ENCODE measurements around the gene FOXJ1. TPM values are rescaled to one million over a fixed set of nuclear protein-coding genes. Genes with fewer than 3 reads are reported as not detected.

Gene FOXJ1
- total and polyA plus RNA-seq, 2 of the 8 experiments (the other 6 are each of a cell fraction or from before 2014, with no cell fraction given): 4.7 to 5.4 TPM

DNA sequence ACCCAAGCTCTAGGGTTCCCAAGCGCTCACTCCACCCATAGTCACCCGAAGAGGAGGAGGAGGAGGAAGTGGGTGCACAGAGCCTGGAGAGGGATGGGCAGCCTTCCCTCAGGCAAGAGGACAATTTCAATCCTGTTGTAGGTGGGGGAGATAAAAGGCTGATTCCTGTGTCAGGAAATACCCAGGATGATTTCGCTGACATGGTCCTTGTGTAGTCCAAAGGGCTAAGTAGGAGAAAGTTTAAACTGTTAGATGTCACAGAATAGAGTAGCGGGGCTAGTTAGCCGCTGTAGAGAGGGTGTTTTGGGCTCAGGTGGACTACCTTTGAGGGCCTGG is 36.2 kb downstream of the FOXJ1 start:
- Histone ChIP-seq H3K27ac (ENCODE audit: low read depth, low read length) (no peak overlapping the region), H3K79me1 (ENCODE audit: low read depth, low read length) (peaks cover 8% of the 10 kb centered on the region), H3K79me2 (ENCODE audit: control insufficient read depth in 1 of 2, insufficient read depth in 2 of 2, low read length in 2 of 2) (peaks cover 5 to 8% of the 10 kb centered on the region in 2 experiments; a peak in 3 of 4 replicates), H3K9me3 (ENCODE audit: insufficient read depth in 2 of 2, low read depth in 1 of 2, low read length in 1 of 2) (no peaks in the 10 kb centered on the region), H3K23me2 (ENCODE audit: low read depth, low read length) (peaks cover 9% of the 10 kb centered on the region; the same call in 1 of the 2 replicates), H3K56ac (replicated peaks; ENCODE audit: insufficient read length, low read depth, low read length) (no peak overlapping the region), H2BK12ac (ENCODE audit: low read depth, low read length) (0 out of 2 replicates have a peak overlapping the region, but pooled peaks have one; percentile 11), H4K8ac (ENCODE audit: extremely low read depth, insufficient read depth, low read length) (no peak overlapping the region), H3K9ac (replicated peaks in 1 of 4; ENCODE audit: extremely low read depth in 1 of 4, low read depth in 3 of 4, low read length in 3 of 4) (no peak overlapping the region), H3K36me3 (ENCODE audit: control insufficient read depth in 2 of 4, insufficient read depth in 4 of 4, low read length in 3 of 4) (peaks cover 8 to 18% (median 9%) of the 10 kb centered on the region in 4 experiments), H3K23ac (ENCODE audit: insufficient read length) (no peak overlapping the region), H3K4me1 (replicated peaks in 1 of 4; ENCODE audit: control insufficient read depth in 3 of 4, insufficient read depth in 4 of 4, low read length in 3 of 4) (peaks cover 6 to 16% (median 9%) of the 10 kb centered on the region in 4 experiments; a peak in 6 of 7 replicates), H3K4ac (replicated peaks; ENCODE audit: insufficient read length, low read depth, low read length) (no peak overlapping the region), H3K14ac (ENCODE audit: insufficient read length) (no peak overlapping the region), H2BK5ac (ENCODE audit: low read depth, low read length) (peak overlapping the region; percentile 22; the same call in 1 of the 2 replicates), H2BK15ac (ENCODE audit: low read length) (peak overlapping the region; percentile 92; the same call in 1 of the 2 replicates), H3K4me3 (ENCODE audit: extremely low read depth in 1 of 4, insufficient read depth in 2 of 4, low read depth in 3 of 4, low read length in 4 of 4) (no peak overlapping the region), H3K4me2 (ENCODE audit: insufficient read depth in 1 of 2, low read depth in 2 of 2, low read length in 2 of 2) (no peak overlapping the region; a peak in 1 of 4 replicates), H3K18ac (ENCODE audit: extremely low read depth, low read length) (no peak overlapping the region), H3K27me3 (replicated peaks in 1 of 4; ENCODE audit: control insufficient read depth in 3 of 4, extremely low read depth in 1 of 4, insufficient read depth in 3 of 4, low read length in 3 of 4) (no peaks in the 10 kb centered on the region), H4K91ac (replicated peaks; ENCODE audit: insufficient read length, low read length) (peak overlapping the region; percentile 15), H2AFZ (ENCODE audit: low read length) (no peak overlapping the region), H2AK5ac (ENCODE audit: low read depth, low read length) (no peak overlapping the region), H2BK20ac (ENCODE audit: low read length) (peak overlapping the region; percentile 66), H4K5ac (ENCODE audit: insufficient read length, low read depth, low read length) (no peak overlapping the region), H2BK120ac (replicated peaks; ENCODE audit: low read depth, low read length) (no peak overlapping the region), H4K20me1 (replicated peaks in 1 of 2; ENCODE audit: control insufficient read depth in 1 of 2, insufficient read depth in 2 of 2, low read length in 2 of 2) (no peaks in the 10 kb centered on the region)
- ChIA-PET CTCF (ENCODE audit: partially characterized antibody) (interaction anchor here (1.0 to 41.5 kb wide), 6 partner anchors 10 to 280 kb away, joined by 3 to 778 read pairs (median 8); partner anchors contain the start of gene FOXJ1), POLR2A (ENCODE audit: partially characterized antibody) (interaction anchor here (0.6 to 4.6 kb wide), 6 partner anchors 9 to 552 kb away, joined by 3 to 23 read pairs (median 4); partner anchors contain the start of genes GALR2, SRP68 and ZACN)
- no peak for DNase-seq (ENCODE audit: low read depth in 1 of 2, low spot score in 2 of 2)
- FAIRE-seq: no peak
- 81% methylated on average over 5 of the region's 5 CpGs; no CpG with 5 or more reads in 1 of the 2 experiments for WGBS, 2 experiments (ENCODE audit: extremely low coverage in 1 of 2, insufficient coverage in 1 of 2, insufficient read length in 1 of 2, insufficient replicate concordance in 2 of 2, low coverage in 1 of 2, low lambda C conversion rate in 2 of 2, missing lambda C conversion rate in 1 of 2)
- TF ChIP-seq ZNF274 (IDR thresholded peaks at IDR 0.05; ENCODE audit: borderline replicate concordance, extremely low read depth, low read length): no peak
- no peak for TF ChIP-seq TEAD4 (IDR thresholded peaks at IDR 0.05; ENCODE audit: low read depth, low read length)
- TF ChIP-seq, protein P1, sequence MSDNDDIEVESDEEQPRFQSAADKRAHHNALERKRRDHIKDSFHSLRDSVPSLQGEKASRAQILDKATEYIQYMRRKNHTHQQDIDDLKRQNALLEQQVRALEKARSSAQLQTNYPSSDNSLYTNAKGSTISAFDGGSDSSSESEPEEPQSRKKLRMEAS (IDR thresholded peaks at IDR 0.05): no peak
- no peak for TF ChIP-seq SIX5 (IDR thresholded peaks at IDR 0.05; ENCODE audit: low read depth, low read length)
- TF ChIP-seq SP4 (IDR thresholded peaks at IDR 0.05; ENCODE audit: low read length): no peak
- TF ChIP-seq SP2 (IDR thresholded peaks at IDR 0.05; ENCODE audit: low read length): no peak
- TF ChIP-seq BACH1 (IDR thresholded peaks at IDR 0.05; ENCODE audit: low read length): no peak
- no peak for TF ChIP-seq RNF2 (IDR thresholded peaks at IDR 0.05; ENCODE audit: borderline replicate concordance, low read depth, low read length, missing control alignments, poor library complexity, severe bottlenecking)
- no peak for TF ChIP-seq SAP30 (IDR thresholded peaks at IDR 0.05; ENCODE audit: insufficient read depth, insufficient replicate concordance, low read length)
- no peak for TF ChIP-seq YY1 (IDR thresholded peaks at IDR 0.05; ENCODE audit: low read depth, low read length)
- no peak for TF ChIP-seq NRF1 (IDR thresholded peaks at IDR 0.05; ENCODE audit: low read depth, low read length)
- TF ChIP-seq TAF1 (IDR thresholded peaks at IDR 0.05; ENCODE audit: low read depth, low read length): no peak
- no peak for TF ChIP-seq RAD21 (IDR thresholded peaks at IDR 0.05 in 1 of 2, conservative IDR thresholded peaks at IDR 0.05 in 1 of 2; ENCODE audit: low read depth in 2 of 2, low read length in 2 of 2)
- TF ChIP-seq TCF12 (IDR thresholded peaks at IDR 0.05; ENCODE audit: low read depth, low read length): no peak

Measured in H1 (cell line).